SK-N-SH treated with all-trans-retinoic acid at 6 μM for 48 hours (cell line): ENCODE measurements around the gene SLC5A10.

Experiments used
- ATAC-seq: fragments of 200-7000 bp; cut with Tn5 transposase; 3 replicates; pipeline ENCODE4 v1.9.1; 2020; ENCODE audit warnings: mild to moderate bottlenecking, moderate library complexity
- ARNTL ChIP-seq: fragments of 450-650 bp; formaldehyde crosslinking; IDR thresholded peaks from 2 replicates; pipeline ENCODE4 v1.5.0; 2020; ENCODE audit warnings: low read depth, mild to moderate bottlenecking, moderate library complexity, borderline replicate concordance
- BACH2 ChIP-seq: fragments of 250-450 bp; sonication (Bioruptor Pico); IDR thresholded peaks from 2 replicates; pipeline ENCODE4 v1.9.0; 2021; ENCODE audit warnings: mild to moderate bottlenecking, borderline replicate concordance
- ESRRG ChIP-seq: fragments of 250-450 bp; sonication (Bioruptor Pico); IDR thresholded peaks from 2 replicates; pipeline ENCODE4 v1.6.1; 2021; ENCODE audit warnings: mild to moderate bottlenecking
- GLIS3 ChIP-seq: fragments of 250-450 bp; sonication (Bioruptor Pico); IDR thresholded peaks from 2 replicates; pipeline ENCODE4 v1.5.0; 2020; ENCODE audit warnings: mild to moderate bottlenecking, moderate library complexity
- ISL1 ChIP-seq: fragments of 250-450 bp; sonication (Bioruptor Pico); IDR thresholded peaks from 2 replicates; pipeline ENCODE4 v2.1.2; 2022; ENCODE audit warnings: mild to moderate bottlenecking, moderate library complexity
- POU6F1 ChIP-seq: fragments of 250-450 bp; sonication (Bioruptor Pico); IDR thresholded peaks from 2 replicates; pipeline ENCODE4 v1.8.0; 2021; ENCODE audit warnings: low read depth, mild to moderate bottlenecking, moderate library complexity, borderline replicate concordance
- PPARA ChIP-seq: fragments of 250-450 bp; sonication (Bioruptor Pico); IDR thresholded peaks from 2 replicates; pipeline ENCODE4 v1.5.0; 2020; ENCODE audit warnings: mild to moderate bottlenecking, borderline replicate concordance
- RARB ChIP-seq: fragments of 250-450 bp; sonication (Bioruptor Pico); IDR thresholded peaks from 2 replicates; pipeline ENCODE4 v1.8.0; 2021; ENCODE audit warnings: mild to moderate bottlenecking, moderate library complexity
- TCF4 ChIP-seq: fragments of 250-450 bp; sonication (Bioruptor Pico); IDR thresholded peaks from 2 replicates; pipeline ENCODE4 v1.8.0; 2021; ENCODE audit warnings: mild to moderate bottlenecking, moderate library complexity, borderline replicate concordance
- TOX ChIP-seq: fragments of 250-450 bp; sonication (Bioruptor Pico); IDR thresholded peaks from 2 replicates; pipeline ENCODE4 v1.8.0; 2021; ENCODE audit warnings: mild to moderate bottlenecking, moderate library complexity, borderline replicate concordance
- ZFP3 ChIP-seq: fragments of 250-450 bp; sonication (Bioruptor Pico); IDR thresholded peaks from 2 replicates; pipeline ENCODE4 v1.5.0; 2020; ENCODE audit warnings: mild to moderate bottlenecking, moderate library complexity
- ZFP30 ChIP-seq: fragments of 450-650 bp; formaldehyde crosslinking; IDR thresholded peaks from 2 replicates; pipeline ENCODE4 v1.5.0; 2022; ENCODE audit warnings: mild to moderate bottlenecking, moderate library complexity
- ZNF565 ChIP-seq: fragments of 450-650 bp; formaldehyde crosslinking; conservative IDR thresholded peaks from 2 replicates; pipeline ENCODE4 v1.5.0; 2020; ENCODE audit warnings: low read depth, mild to moderate bottlenecking, moderate library complexity
- ZNF70 ChIP-seq: fragments of 450-650 bp; formaldehyde crosslinking; IDR thresholded peaks from 2 replicates; pipeline ENCODE4 v1.5.0; 2020; ENCODE audit warnings: mild to moderate bottlenecking, moderate library complexity
- ZNF8 ChIP-seq: fragments of 450-650 bp; formaldehyde crosslinking; IDR thresholded peaks from 2 replicates; pipeline ENCODE4 v1.5.0; 2020; ENCODE audit warnings: mild to moderate bottlenecking, moderate library complexity
- TF ChIP-seq, protein P1 (sequence below): fragments of 250-450 bp; sonication (Bioruptor Pico); IDR thresholded peaks from 2 replicates; pipeline ENCODE4 v1.5.1; 2021; ENCODE audit warnings: mild to moderate bottlenecking, moderate library complexity
- TF ChIP-seq, protein P2 (sequence below): fragments of 250-450 bp; sonication (Bioruptor Pico); IDR thresholded peaks from 2 replicates; pipeline ENCODE4 v1.5.0; 2020; ENCODE audit warnings: mild to moderate bottlenecking, moderate library complexity
- TF ChIP-seq, protein P3 (sequence below): fragments of 250-450 bp; sonication (Bioruptor Pico); IDR thresholded peaks from 2 replicates; pipeline ENCODE4 v1.5.1; 2020; ENCODE audit warnings: low read depth, mild to moderate bottlenecking, moderate library complexity

Gene SLC5A10

GRCh38 chr17:18995220-18995619 is 43.3 kb downstream of the SLC5A10 start:
- no peak for TF ChIP-seq POU6F1 (CRISPR knock-in tag)
- peak; percentile 96 for TF ChIP-seq ZFP30 (CRISPR knock-in tag)
- no peak for ATAC-seq

DNA sequence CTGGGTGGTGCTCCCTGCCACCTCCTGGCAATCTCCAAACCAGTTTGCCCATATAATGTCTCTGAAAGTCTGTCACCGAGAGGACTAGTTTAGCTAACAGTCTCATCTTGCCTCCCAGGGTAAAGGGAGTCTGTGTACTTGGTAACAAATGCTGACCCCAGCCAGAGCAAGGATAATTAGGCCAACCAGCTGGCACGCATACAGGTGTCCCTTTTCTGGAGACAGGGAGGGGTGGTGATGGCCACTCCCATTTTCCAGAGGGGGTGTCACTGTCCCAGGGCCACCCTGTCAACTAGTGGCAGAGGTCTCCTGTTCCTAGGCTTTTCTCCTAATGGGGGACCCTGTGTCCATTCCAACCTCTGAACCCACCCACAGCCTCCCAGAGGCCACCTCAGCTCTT is 44.5 kb downstream of the SLC5A10 start:
- TF ChIP-seq ZNF8 (no peak), ZNF565 (no peak), ESRRG (no peak), RARB (no peak), TOX (CRISPR knock-in tag) (no peak), ZFP3 (no peak), ISL1 (CRISPR knock-in tag) (no peak), PPARA (CRISPR knock-in tag) (no peak), BACH2 (CRISPR knock-in tag) (no peak), ARNTL (CRISPR knock-in tag) (no peak)
- TF ChIP-seq, protein P1, sequence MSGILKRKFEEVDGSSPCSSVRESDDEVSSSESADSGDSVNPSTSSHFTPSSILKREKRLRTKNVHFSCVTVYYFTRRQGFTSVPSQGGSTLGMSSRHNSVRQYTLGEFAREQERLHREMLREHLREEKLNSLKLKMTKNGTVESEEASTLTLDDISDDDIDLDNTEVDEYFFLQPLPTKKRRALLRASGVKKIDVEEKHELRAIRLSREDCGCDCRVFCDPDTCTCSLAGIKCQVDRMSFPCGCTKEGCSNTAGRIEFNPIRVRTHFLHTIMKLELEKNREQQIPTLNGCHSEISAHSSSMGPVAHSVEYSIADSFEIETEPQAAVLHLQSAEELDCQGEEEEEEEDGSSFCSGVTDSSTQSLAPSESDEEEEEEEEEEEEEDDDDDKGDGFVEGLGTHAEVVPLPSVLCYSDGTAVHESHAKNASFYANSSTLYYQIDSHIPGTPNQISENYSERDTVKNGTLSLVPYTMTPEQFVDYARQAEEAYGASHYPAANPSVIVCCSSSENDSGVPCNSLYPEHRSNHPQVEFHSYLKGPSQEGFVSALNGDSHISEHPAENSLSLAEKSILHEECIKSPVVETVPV (CRISPR knock-in tag), result no peak
- TF ChIP-seq, protein P2, sequence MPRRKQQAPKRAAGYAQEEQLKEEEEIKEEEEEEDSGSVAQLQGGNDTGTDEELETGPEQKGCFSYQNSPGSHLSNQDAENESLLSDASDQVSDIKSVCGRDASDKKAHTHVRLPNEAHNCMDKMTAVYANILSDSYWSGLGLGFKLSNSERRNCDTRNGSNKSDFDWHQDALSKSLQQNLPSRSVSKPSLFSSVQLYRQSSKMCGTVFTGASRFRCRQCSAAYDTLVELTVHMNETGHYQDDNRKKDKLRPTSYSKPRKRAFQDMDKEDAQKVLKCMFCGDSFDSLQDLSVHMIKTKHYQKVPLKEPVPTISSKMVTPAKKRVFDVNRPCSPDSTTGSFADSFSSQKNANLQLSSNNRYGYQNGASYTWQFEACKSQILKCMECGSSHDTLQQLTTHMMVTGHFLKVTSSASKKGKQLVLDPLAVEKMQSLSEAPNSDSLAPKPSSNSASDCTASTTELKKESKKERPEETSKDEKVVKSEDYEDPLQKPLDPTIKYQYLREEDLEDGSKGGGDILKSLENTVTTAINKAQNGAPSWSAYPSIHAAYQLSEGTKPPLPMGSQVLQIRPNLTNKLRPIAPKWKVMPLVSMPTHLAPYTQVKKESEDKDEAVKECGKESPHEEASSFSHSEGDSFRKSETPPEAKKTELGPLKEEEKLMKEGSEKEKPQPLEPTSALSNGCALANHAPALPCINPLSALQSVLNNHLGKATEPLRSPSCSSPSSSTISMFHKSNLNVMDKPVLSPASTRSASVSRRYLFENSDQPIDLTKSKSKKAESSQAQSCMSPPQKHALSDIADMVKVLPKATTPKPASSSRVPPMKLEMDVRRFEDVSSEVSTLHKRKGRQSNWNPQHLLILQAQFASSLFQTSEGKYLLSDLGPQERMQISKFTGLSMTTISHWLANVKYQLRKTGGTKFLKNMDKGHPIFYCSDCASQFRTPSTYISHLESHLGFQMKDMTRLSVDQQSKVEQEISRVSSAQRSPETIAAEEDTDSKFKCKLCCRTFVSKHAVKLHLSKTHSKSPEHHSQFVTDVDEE (CRISPR knock-in tag), result no peak
- TF ChIP-seq, protein P3, sequence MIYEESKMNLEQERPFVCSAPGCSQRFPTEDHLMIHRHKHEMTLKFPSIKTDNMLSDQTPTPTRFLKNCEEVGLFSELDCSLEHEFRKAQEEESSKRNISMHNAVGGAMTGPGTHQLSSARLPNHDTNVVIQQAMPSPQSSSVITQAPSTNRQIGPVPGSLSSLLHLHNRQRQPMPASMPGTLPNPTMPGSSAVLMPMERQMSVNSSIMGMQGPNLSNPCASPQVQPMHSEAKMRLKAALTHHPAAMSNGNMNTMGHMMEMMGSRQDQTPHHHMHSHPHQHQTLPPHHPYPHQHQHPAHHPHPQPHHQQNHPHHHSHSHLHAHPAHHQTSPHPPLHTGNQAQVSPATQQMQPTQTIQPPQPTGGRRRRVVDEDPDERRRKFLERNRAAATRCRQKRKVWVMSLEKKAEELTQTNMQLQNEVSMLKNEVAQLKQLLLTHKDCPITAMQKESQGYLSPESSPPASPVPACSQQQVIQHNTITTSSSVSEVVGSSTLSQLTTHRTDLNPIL (CRISPR knock-in tag), result no peak
- no peak for ATAC-seq

- no peak for ATAC-seq
- TF ChIP-seq ZNF8 (no peak), TCF4 (CRISPR knock-in tag) (no peak), ZNF565 (no peak), ISL1 (CRISPR knock-in tag) (no peak), ESRRG (no peak), PPARA (CRISPR knock-in tag) (no peak), ZFP30 (CRISPR knock-in tag) (no peak), TOX (CRISPR knock-in tag) (no peak)
These were observed 45.8 kb downstream of the SLC5A10 start for GRCh38 chr17:18997650-18998196.

DNA sequence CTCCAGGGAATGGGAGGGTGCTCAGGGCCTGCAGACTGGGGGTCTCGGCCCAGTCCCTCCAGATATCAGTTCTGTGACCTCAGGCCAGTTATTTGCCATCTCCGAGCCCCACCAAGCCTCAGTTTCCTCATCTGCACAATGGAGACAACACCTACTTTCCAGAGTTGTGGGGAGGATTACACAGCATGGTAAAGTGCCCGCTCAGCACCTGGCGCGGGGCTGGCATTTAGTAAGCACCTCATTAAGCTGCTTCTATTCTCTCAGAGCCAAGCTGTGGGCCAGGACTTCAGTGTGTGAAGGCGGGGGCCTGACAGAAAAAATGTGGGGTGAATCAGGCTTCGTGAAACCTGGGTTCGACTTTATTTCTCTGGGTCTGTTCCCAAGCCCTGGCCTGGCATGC is 47.4 kb downstream of the SLC5A10 start:
- no peak for TF ChIP-seq POU6F1 (CRISPR knock-in tag)
- TF ChIP-seq, protein P1 (CRISPR knock-in tag), result no peak
- no peak for TF ChIP-seq GLIS3 (CRISPR knock-in tag)
- no peak for TF ChIP-seq ZFP3
- TF ChIP-seq, protein P2 (CRISPR knock-in tag), result no peak
- TF ChIP-seq ZNF8, result no peak
- TF ChIP-seq ARNTL (CRISPR knock-in tag), result no peak
- no peak for TF ChIP-seq TOX (CRISPR knock-in tag)
- no peak for TF ChIP-seq PPARA (CRISPR knock-in tag)
- no peak for TF ChIP-seq ZNF70 (CRISPR knock-in tag)
- no peak for ATAC-seq
